Right cardiac atrium (tissue), 5 donors: ENCODE measurements around the gene ADRA2C. TPM values are rescaled to one million over a fixed set of nuclear protein-coding genes. Genes with fewer than 3 reads are reported as not detected.
A peak's percentile ranks its signal among the peaks of the same experiment; 100 is the strongest.

ENCODE experiments used
- ATAC-seq, 2 donors: fragments of 200-7000 bp; cut with Tn5 transposase; one replicate each; pipeline versions ENCODE4 v1.8.0 to v1.9.1; 2020; ENCODE audit warnings: moderate library complexity in 2 of 2, mild to moderate bottlenecking in 1 of 2
- DNase-seq, 3 donors: peaks; one replicate each; pipeline ENCODE4 v3.0.0-alpha.2; 2020
- H3K27ac ChIP-seq: one replicate; pipeline ENCODE4 v1.5.1; 2013; ENCODE audit warnings: mild to moderate bottlenecking, low read length, control low read depth, moderate library complexity
- H3K27me3 ChIP-seq: one replicate; pipeline ENCODE4 v1.6.1; 2013; ENCODE audit not compliant: control insufficient read depth, insufficient read depth
- H3K4me1 ChIP-seq: one replicate; pipeline ENCODE4 v1.6.1; 2013; ENCODE audit warnings: low read length; ENCODE audit not compliant: control insufficient read depth, insufficient read depth
- H3K4me3 ChIP-seq: one replicate; pipeline ENCODE4 v1.5.1; 2013; ENCODE audit warnings: low read length, control low read depth
- H3K9me3 ChIP-seq: one replicate; pipeline ENCODE4 v1.6.1; 2013; ENCODE audit warnings: low read length; ENCODE audit not compliant: control insufficient read depth
- WGBS: extraction: QIAGEN DNeasy Blood & Tissue Kit; methylation state at CpG from one replicate; pipeline ENCODE4 v1.1.7; 2013; 5-methylcytosine and 5-hydroxymethylcytosine counted together
- intact Hi-C, 4 donors: fragments of 100-400 bp; cut with DNase I; formaldehyde crosslinking; loops; one replicate each; pipeline versions ENCODE4 v1.11.0 to v1.14.0; 2022 to 2023
- polyA plus RNA-seq: library from polyadenylated mRNA; stranded (reverse); fragments of 200-250 nt; gene quantifications from one replicate; pipeline ENCODE4 v1.2.3, GENCODE V29; 2013
- total RNA-seq, 4 donors: library from RNA; stranded (reverse); fragmentation: NEBNext Ultra II Directional; extraction: Animal tissue kit (Norgen Biotek cat#: 25700); gene quantifications; one replicate each; pipeline ENCODE4 v1.2.1, GENCODE V29; 2021
- donor health status: healthy with polysubstance abuse.
- donor health status: DM: no; HTN: yes; CAD: no.
- donor health status: DM: no; HTN: no; CAD: no.
- donor health status: DM: no; HTN: yes; CAD: no; lungs with severe emphysema.
- donor health status: DM: yes; HTN: yes; CAD: no.

Gene ADRA2C
- total and polyA plus RNA-seq, 5 donors: 3.0 to 4.8 (median 3.7) TPM

GRCh38 chr4:3760841-3761240 is 5.3 kb upstream of the ADRA2C start:
- Histone ChIP-seq H3K27ac (no peak overlapping the region), H3K4me1 (no peaks in the 10 kb centered on the region), H3K4me3 (no peak overlapping the region), H3K9me3 (no peaks in the 10 kb centered on the region), H3K27me3 (no peaks in the 10 kb centered on the region)
- intact Hi-C loops: no loop called here
- WGBS: 43% methylated on average over 5 of the region's 5 CpGs
- DNase-seq: peak in 1 of 3 donors; percentile 2
- no peak for ATAC-seq

GRCh38 chr4:3762264-3762663 is 3.9 kb upstream of the ADRA2C start:
- WGBS: 79% methylated on average over 8 of the region's 8 CpGs
- Histone ChIP-seq H3K4me3 (no peak overlapping the region), H3K9me3 (no peaks in the 10 kb centered on the region), H3K27me3 (no peaks in the 10 kb centered on the region), H3K27ac (no peak overlapping the region), H3K4me1 (no peaks in the 10 kb centered on the region)
- intact Hi-C loops: no loop called here
- DNase-seq (no peak), ATAC-seq (no peak)

GRCh38 chr4:3762753-3763549 is 3.2 kb upstream of the ADRA2C start:
- no peak for ATAC-seq
- Histone ChIP-seq H3K4me1 (no peaks in the 10 kb centered on the region), H3K4me3 (no peak overlapping the region), H3K27ac (no peak overlapping the region), H3K27me3 (no peaks in the 10 kb centered on the region), H3K9me3 (no peaks in the 10 kb centered on the region)
- intact Hi-C loops: no loop called here
- 69% methylated on average over 24 of the region's 24 CpGs for WGBS
- DNase-seq: peak in 2 of 3 donors; percentile 30 to 37

- no peaks in the 10 kb centered on the region for H3K9me3 ChIP-seq
- H3K27me3 ChIP-seq: no peaks in the 10 kb centered on the region
- ATAC-seq: peak; percentile 29 to 37
- intact Hi-C loops: no loop called here
- 2% methylated on average over 101 of the region's 101 CpGs for WGBS
- no peak overlapping the region for H3K27ac ChIP-seq
- H3K4me1 ChIP-seq: no peaks in the 10 kb centered on the region
- peak overlapping the region; percentile 60 for H3K4me3 ChIP-seq
- DNase-seq: peak in 2 of 3 donors; percentile 61 to 68
Observed at GRCh38 chr4:3765271-3766035, 732 bp upstream of the ADRA2C start.

GRCh38 chr4:3766785-3767569 is 792 bp downstream of the ADRA2C start:
- WGBS: 9% methylated on average over 106 of the region's 107 CpGs
- ATAC-seq (no peak), DNase-seq (peak in 2 of 3 donors; percentile 6 to 46)
- intact Hi-C loops: no loop called here
- peak overlapping the region; percentile 5 for H3K27ac ChIP-seq
- H3K4me1 ChIP-seq: no peaks in the 10 kb centered on the region
- H3K4me3 ChIP-seq: peak overlapping the region; percentile 60
- no peaks in the 10 kb centered on the region for H3K27me3 ChIP-seq
- no peaks in the 10 kb centered on the region for H3K9me3 ChIP-seq

- WGBS: 14% methylated on average over 57 of the region's 58 CpGs
- ATAC-seq (no peak), DNase-seq (peak in 1 of 3 donors; percentile 45)
- Histone ChIP-seq H3K4me1 (no peaks in the 10 kb centered on the region), H3K9me3 (no peaks in the 10 kb centered on the region), H3K27me3 (no peaks in the 10 kb centered on the region), H3K4me3 (no peak overlapping the region), H3K27ac (no peak overlapping the region)
- intact Hi-C loops: no loop called here
Observed at GRCh38 chr4:3767570-3768288, 1.5 kb downstream of the ADRA2C start.

- ATAC-seq: no peak
- peak in 1 of 3 donors; percentile 40 for DNase-seq
- intact Hi-C loops: no loop called here
- 60% methylated on average over 14 of the region's 14 CpGs for WGBS
- H3K9me3 ChIP-seq: no peaks in the 10 kb centered on the region
- H3K4me3 ChIP-seq: no peak overlapping the region
- no peaks in the 10 kb centered on the region for H3K4me1 ChIP-seq
- H3K27me3 ChIP-seq: no peaks in the 10 kb centered on the region
- no peak overlapping the region for H3K27ac ChIP-seq
Observed at GRCh38 chr4:3768842-3769641, 2.9 kb downstream of the ADRA2C start.

GRCh38 chr4:3769642-3770184 is 3.5 kb downstream of the ADRA2C start:
- WGBS: 74% methylated on average over 9 of the region's 9 CpGs

GRCh38 chr4:3770323-3771163 is 4.4 kb downstream of the ADRA2C start:
- Histone ChIP-seq H3K4me1 (no peaks in the 10 kb centered on the region), H3K4me3 (no peak overlapping the region), H3K9me3 (no peaks in the 10 kb centered on the region), H3K27ac (no peak overlapping the region), H3K27me3 (no peaks in the 10 kb centered on the region)
- intact Hi-C loops: no loop called here
- ATAC-seq (no peak), DNase-seq (peak in 2 of 3 donors; percentile 21 to 24)
- whole genome bisulfite sequencing: 50% methylated on average over 13 of the region's 13 CpGs

More at GRCh38 chr4:3769642-3770184, 3.5 kb downstream of the ADRA2C start:
- no peaks in the 10 kb centered on the region for H3K9me3 ChIP-seq
- H3K27me3 ChIP-seq: no peaks in the 10 kb centered on the region
- no peak for ATAC-seq
- intact Hi-C loops: no loop called here
- peak in 1 of 3 donors; percentile 48 for DNase-seq
- H3K4me1 ChIP-seq: no peaks in the 10 kb centered on the region
- H3K27ac ChIP-seq: no peak overlapping the region
- no peak overlapping the region for H3K4me3 ChIP-seq
